ENCODE measurements around the gene LIN7B. TPM values are rescaled to one million over a fixed set of nuclear protein-coding genes. Genes with fewer than 3 reads are reported as not detected.
"Not testable (repeated sequence)": the region's sequence is repeated elsewhere in the genome, so short reads cannot be mapped to it uniquely, and the experiment has no call there.

The LIN7B gene
- total RNA-seq, 3 donors from 2014 or later = 8.5 to 17.6 (median 11.8) TPM

- Histone ChIP-seq H3K36me3 (no peaks in the 10 kb centered on the region), H3K4me1 (peaks cover 3 to 7% of the 10 kb centered on the region in 2 donors), H3K9me3 (no peaks in the 10 kb centered on the region), H3K27ac (no peak overlapping the region), H3K27me3 (no peaks in the 10 kb centered on the region), H3K4me3 (no peak overlapping the region)
- TF ChIP-seq CTCF (IDR thresholded peaks at IDR 0.05) (no peak), POLR2AphosphoS5 (IDR thresholded peaks at IDR 0.05) (no peak), POLR2A (IDR thresholded peaks at IDR 0.05) (no peak)
- intact Hi-C loops (cut with DNase I; ENCODE audit: low total_unique reads) = no loop called here
- no peak for DNase-seq (ENCODE audit: low spot score in 2 of 2)
Measured at GRCh38 chr19:49141352-49141751, 27.2 kb downstream of the LIN7B start.

GRCh38 chr19:49142866-49143335, 28.7 kb downstream of the LIN7B start:
- Histone ChIP-seq H3K27ac (no peak overlapping the region), H3K4me3 (peak overlapping the region; percentile 37 to 71 (median 54)), H3K36me3 (no peaks in the 10 kb centered on the region), H3K4me1 (peaks cover 3 to 7% of the 10 kb centered on the region in 2 donors), H3K9me3 (no peaks in the 10 kb centered on the region), H3K27me3 (no peaks in the 10 kb centered on the region)
- TF ChIP-seq POLR2A (IDR thresholded peaks at IDR 0.05) (no peak), POLR2AphosphoS5 (IDR thresholded peaks at IDR 0.05) (no peak), CTCF (IDR thresholded peaks at IDR 0.05) (no peak)
- DNase-seq (ENCODE audit: low spot score in 2 of 2) = peak; percentile 91 to 92
- intact Hi-C loops (cut with DNase I; ENCODE audit: low total_unique reads) = no loop called here

- peak overlapping the region in 2 of 3 donors; percentile 31 to 56 for H3K4me3 ChIP-seq
- H3K27me3 ChIP-seq = no peaks in the 10 kb centered on the region
- no peak overlapping the region for H3K27ac ChIP-seq
- peaks cover 3 to 11% of the 10 kb centered on the region in 2 donors for H3K4me1 ChIP-seq
- intact Hi-C loops (cut with DNase I; ENCODE audit: low total_unique reads) = no loop called here
- peak; percentile 55 to 77 for DNase-seq (ENCODE audit: low spot score in 2 of 2)
- TF ChIP-seq POLR2A (IDR thresholded peaks at IDR 0.05) = no peak
- peak; percentile 69 to 89 (median 81) for TF ChIP-seq CTCF (IDR thresholded peaks at IDR 0.05)
- no peaks in the 10 kb centered on the region for H3K36me3 ChIP-seq
- H3K9me3 ChIP-seq = no peaks in the 10 kb centered on the region
Measured at GRCh38 chr19:49145573-49146407, 31.6 kb downstream of the LIN7B start.

GRCh38 chr19:49146408-49146770, 32.2 kb downstream of the LIN7B start:
- H3K9me3 ChIP-seq; intact Hi-C loops (cut with DNase I; ENCODE audit: low total_unique reads); H3K27me3 ChIP-seq; H3K27ac ChIP-seq; H3K36me3 ChIP-seq; DNase-seq (ENCODE audit: low spot score in 2 of 2): not testable (repeated sequence)
- H3K4me1 ChIP-seq = peaks cover 6 to 13% of the 10 kb centered on the region in 2 donors
- H3K4me3 ChIP-seq = peak overlapping the region in 1 of 3 donors; percentile 56

GRCh38 chr19:49148044-49148682, 34.0 kb downstream of the LIN7B start:
- intact Hi-C loops (cut with DNase I; ENCODE audit: low total_unique reads) = no loop called here
- no peaks in the 10 kb centered on the region for H3K27me3 ChIP-seq
- H3K9me3 ChIP-seq = no peaks in the 10 kb centered on the region
- no peaks in the 10 kb centered on the region for H3K36me3 ChIP-seq
- peaks cover 7 to 16% of the 10 kb centered on the region in 2 donors for H3K4me1 ChIP-seq
- DNase-seq (ENCODE audit: low spot score in 2 of 2) = no peak
- peak overlapping the region; percentile 68 to 81 (median 69) for H3K4me3 ChIP-seq
- no peak for TF ChIP-seq CTCF (IDR thresholded peaks at IDR 0.05)
- TF ChIP-seq POLR2AphosphoS5 (IDR thresholded peaks at IDR 0.05) = no peak
- TF ChIP-seq POLR2A (IDR thresholded peaks at IDR 0.05) = no peak
- peak overlapping the region; percentile 60 to 91 for H3K27ac ChIP-seq

All from breast epithelium (tissue), 4 donors.